Measurements from ENCODE around the gene TRABD2B.

Gene TRABD2B

DNA sequence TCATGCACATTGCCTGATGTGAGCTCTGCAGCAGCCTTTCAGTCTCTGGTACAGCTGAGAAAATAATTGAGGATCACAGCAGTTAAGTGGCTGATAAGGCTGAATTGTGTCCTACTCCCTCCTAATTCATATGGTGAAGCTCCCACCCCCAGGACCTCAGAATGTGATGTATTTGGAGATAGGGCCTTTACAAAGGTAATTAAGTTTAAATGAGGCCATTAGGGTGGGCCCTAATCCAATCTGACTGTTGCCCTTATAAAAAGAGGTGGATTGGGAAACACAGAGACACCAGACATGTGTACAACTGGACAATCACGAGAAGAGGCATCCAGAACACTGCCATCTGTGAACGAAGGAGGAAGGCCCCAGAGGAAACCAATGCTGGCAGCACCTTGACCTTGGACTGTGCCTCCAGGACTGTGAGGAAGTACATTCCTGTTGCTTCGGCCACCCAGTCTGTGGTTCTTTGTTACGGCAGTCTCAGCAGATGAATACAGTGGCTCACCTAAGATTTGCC is 148.1 kb downstream of the TRABD2B start:
- DNase-seq (ENCODE audit: low spot score), result no peak

DNA sequence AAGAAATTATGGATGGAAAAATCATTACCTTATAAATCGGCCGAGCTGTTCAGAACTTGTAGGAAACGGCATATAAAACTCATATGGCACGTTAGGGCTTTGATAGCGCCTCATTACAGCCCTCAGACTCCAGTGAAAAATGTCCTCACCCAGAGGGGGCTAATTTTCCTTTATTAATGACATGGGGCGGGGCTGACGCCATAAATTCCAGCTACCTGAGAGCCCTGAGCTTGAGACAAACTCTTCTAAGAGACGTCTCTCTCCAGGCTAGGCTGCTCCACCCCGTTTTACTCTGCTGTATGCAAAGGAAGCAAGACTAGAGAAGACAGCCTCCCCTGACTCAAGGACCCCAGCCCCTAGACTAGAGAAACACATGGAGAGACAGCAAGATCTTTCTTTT is 149.4 kb downstream of the TRABD2B start:
- no peak for DNase-seq (ENCODE audit: low spot score)

DNA sequence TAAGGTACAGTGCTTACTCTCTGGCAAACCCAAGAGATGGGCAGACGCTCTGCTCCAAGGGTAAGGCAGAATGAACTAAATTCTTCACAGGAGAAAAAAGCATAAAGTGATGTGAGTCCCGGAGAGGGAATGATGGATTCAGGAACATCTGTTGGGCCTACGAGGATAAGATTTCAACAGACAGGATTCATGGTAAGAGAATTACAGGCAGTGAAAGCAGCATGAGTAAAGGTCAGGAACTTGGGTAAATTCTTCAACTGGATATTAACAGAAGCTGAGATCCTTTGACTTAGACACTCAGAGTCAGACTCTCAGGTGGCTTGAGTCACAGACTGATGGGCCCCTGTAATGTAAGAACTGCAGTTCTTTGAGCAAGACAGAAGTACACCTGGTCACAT is 152.6 kb downstream of the TRABD2B start:
- DNase-seq (ENCODE audit: low spot score), result no peak

DNA sequence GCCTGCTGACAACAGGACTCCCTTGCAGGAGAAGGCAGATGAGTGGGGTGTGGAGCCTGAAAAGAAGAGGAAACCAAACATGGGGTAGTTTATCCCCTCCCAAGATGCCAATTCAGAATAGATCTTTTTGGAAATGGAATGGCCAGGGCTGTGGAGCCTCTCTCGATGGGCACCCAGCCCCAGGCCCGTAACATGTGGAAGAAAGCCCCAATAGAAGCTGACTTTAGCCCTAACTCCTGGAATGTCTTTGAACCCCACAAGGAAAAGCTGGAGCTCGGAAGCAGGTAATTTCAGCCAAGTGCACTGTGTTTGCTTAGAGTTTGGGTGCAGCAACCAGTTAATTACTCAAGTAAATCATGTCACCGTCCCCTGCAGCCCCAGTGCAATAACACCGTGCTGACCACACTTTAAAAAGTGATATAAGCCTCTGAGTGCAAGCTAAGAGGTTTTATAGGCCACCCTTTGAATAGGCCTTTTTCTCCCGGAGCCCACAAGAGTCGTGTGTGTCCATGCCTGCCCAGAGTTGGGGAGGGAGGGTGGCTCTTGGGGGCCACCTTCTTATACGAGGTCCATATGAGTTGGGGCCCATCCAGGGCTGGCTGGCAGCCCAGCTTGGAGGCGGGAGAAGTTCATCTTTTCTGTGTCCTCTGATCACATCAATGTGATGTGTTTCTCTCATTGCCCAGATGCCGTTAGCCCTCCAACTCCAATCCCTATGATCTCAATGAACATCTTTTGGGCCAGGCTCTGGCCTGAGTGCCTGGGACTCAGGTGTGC is 153.2 kb downstream of the TRABD2B start:
- no peak for DNase-seq (ENCODE audit: low spot score)

DNA sequence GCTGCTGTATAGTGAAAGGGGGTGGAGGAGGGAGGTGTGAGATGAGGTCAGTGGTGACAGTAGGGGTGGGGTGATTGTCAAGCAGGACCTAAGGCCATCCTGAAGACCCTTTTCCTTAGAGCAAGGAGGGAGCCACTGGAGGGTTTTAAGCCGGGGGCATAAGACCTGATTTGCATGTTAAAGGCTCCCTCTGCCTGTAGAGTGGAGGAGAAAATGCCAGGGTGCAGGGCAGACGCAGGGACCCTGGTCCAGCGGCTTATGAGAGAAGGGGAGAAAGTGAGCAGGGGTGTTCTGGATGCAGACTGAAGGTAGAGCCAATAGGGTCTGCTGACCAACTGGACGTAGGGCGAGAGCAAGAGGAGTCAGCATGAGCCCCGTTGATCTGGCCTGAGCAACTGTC is 154.1 kb downstream of the TRABD2B start:
- DNase-seq (ENCODE audit: low spot score), result no peak

DNA sequence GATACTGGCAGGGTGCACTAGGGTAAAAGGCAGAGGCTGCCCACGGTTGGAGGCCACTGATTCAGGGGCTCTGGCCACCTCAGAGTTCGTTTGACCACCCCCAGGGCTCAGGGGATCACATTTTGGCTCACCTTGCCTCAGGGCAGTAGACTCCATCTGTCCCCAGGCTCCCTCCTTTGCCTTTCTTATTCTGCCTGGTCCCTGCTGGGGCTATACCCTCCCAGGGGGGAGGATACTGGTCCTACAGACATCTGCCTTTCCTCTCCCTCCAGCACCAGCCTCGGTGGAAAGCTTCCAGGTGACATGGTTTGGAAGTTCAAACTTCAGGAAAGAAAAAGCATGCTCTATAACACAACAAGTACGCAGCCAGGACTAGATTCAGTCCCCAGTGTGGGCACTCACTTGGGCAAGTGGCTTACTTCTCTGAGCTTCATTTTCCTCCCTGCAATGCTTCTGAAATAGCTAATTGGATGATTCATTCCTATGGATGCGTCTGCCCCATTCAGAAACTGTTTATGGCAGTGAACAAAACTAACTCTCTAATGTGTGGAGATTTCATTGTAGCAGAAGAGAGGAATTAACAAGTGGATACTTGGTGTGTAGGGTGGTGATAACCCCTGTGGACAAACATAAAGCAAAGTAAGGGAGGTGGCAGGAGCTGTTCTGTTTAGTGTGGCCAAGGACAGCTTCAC is 154.8 kb downstream of the TRABD2B start:
- no peak for DNase-seq (ENCODE audit: low spot score)

DNA sequence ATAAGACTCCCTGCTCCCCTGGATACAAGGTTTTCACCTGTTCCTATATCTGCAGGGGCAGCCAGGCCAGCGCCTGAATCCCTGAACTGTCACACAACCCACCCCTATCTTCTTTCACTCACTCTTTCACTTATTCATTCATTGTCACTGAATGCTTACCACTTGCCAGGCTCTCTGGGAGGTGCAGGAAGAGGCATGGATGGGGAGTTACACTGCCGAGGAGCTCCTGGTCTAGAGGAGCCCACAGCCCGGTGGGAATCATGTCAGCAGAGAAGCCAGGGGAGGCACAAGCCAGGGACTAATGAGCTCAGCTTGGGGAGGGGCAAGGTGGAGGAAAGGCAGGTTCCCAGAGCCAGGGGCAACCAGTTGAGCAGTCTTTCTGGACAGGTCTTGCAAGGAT is 155.8 kb downstream of the TRABD2B start:
- no peak for DNase-seq (ENCODE audit: low spot score)

DNA sequence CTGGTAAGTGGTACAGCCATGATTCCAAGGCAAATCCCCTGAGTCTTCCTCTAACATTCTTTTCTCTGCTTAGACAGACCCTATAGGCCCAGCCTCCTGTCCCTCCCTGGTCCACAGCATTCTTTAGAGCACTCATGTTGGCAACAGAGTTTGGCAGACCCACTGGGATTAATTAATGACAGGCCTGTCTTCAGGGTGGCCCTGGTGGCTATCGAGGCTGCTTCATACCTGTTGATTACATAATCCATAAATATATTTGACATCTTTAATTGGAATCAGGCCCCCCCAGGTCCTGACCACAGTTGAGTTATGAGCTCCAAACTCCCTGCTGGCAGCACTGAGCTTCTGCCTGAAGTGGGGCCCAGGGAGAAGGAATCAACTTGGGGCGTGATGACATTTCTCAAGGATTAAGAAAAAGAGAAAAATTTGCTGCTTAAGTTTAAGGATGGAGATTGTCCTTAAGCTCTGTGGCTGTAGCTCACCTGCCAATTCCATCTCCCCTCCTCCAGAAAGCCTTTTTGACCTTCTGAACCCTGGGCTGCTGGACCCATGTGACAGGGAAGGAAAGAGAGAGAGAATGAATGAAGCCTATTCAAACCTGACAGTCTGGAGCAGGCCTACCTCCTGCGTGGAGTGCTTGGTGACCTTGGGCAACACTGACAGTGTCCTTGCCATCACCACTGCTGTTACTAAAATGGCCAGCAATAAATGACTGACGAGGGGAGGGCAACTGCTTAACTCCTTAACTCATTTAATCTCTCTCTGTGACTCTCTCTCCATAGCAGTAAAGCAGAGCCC is 156.6 kb downstream of the TRABD2B start:
- no peak for DNase-seq (ENCODE audit: low spot score)

DNA sequence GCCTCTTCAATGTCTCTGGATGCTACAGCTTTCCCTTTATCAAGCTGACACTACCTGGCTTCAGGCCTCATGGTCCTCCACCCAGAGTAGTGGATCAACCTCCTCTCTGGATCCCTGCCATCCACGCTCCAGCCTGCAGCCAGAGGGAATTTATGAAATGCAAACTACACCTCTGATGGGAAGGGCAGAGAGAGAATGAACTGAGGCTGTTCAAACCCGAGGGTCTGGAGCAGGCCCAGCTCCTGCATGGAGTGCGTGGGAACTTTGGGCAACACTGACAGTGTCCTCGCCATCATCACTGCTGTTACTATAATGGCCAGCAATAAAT is 157.8 kb downstream of the TRABD2B start:
- DNase-seq (ENCODE audit: low spot score), result no peak

DNA sequence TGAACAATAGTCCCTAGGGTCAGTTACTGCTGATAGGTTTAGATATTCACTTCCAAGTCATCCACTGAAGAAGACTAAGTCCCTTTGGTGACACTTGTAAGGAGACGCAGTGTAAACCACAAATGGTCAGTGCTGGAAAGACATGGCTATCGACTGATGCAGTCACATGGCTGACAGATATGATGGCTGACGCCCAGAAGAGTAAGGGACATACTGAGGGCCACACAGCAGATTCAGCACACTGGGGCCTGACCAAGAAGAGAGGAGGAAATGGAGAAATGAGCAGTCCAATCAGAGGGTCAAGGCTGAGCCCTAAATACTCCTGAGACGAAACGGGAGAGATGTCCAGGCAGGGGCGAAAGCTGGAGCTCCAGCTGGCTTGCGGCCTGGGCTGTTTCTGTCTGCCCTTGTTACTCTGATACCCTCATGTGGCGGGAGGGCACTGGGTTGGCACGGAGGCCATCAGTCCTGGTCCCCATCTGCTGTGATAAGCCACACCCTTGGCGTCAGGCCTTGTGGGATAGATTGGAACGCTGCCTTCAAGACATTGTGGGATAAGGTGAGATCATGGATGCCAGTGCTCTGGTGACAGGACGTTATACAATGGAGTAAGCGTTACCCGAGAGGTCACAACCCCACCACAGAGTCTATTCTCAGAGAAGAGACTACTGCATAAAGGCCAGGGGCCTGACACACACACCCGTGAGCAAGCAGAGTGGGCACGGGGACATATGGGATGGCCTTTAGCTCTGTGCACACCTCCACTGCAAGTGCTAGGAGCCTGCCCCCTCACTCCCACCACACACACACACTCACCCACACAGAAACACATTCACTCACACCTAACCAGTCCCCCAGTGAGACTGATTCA is 158.4 kb downstream of the TRABD2B start:
- no peak for DNase-seq (ENCODE audit: low spot score)

DNA sequence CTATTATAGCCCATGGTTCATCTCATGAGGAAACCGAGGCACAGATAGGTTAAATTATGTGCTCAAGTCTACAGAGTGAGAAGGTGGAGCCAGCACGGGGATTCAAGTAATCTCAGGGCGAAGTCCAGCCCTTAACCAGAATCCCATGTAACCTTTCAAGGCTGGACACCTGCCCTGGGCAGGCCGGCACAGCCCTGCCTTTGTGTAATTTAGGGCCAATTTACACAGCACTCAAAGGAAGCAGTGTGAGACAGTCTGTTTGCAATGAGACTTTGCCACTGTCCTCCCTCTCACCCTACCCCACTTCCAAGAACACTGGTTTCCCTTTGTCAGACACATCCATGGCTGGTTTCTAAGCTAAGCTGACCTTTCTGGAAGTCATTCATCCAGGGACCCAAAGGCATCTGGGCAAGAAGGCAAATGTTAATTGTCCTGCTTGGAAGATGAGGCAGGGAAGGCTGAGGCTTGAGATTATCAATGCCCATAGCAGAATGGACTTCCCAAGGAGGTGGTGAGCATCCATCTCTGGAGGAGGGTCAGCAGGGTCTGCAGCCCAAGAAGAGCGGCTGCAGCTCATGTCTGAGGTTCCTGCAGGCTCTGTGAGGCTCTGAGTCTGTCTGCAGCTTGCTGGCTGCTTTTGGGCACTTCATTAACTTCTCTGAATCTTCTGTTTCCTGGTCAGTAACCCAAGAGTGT is 159.2 kb downstream of the TRABD2B start:
- DNase-seq (ENCODE audit: low spot score), result no peak

DNA sequence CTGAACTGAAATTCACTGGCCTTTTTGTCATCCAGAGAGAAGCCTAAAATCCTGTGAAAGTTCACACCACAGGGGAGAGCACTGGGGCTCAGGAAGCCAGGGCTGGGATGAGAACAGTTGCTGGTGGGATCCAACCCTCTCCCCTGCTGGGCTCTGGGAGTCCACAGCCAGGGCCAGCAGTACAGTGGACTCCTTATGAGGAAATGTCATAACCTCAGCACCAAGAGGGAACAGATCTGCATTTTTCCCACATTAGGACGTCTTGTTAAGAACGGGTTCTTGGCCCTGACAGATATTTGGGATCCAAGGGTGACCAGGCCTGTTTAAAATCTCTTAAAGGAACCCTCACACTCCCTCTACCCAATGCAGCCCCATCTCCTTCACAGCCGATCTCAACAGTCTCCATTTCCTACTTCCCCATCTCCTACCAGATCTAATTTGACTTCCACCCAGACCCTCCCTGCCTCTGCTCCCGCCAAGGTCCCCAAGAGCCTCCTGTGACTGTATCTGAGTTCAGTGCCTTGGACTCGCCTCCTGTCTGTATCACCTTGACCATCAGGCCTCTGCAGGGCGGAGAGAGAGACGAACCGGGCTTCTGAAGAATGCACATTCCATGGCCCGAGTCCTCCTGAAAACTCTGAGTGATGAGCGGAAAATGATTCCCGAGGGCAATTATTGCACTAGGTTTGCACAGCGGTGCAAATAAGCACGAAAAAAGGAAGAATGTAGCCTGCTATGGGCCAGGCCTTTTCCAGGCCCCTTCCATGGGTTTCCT is 159.9 kb downstream of the TRABD2B start:
- DNase-seq (ENCODE audit: low spot score), result no peak

DNA sequence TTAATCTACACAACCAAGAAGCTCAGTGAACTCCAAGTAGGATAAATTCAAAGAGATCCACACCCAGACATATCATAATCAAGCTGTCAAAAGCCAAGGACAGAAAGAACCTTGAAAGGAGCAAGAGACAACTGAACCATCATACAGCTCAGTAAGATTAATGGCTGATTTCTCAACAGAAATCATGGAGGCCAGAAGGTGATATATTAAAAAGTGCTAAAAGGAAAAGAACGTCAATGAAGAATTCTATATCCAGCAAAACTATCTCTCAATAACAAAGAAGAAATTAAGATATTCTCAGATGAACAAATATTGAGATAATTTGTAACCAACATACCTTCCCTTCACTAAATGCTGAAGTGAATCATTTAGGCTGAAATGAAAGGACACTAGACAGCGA is 161.8 kb downstream of the TRABD2B start:
- DNase-seq (ENCODE audit: low spot score), result no peak

DNA sequence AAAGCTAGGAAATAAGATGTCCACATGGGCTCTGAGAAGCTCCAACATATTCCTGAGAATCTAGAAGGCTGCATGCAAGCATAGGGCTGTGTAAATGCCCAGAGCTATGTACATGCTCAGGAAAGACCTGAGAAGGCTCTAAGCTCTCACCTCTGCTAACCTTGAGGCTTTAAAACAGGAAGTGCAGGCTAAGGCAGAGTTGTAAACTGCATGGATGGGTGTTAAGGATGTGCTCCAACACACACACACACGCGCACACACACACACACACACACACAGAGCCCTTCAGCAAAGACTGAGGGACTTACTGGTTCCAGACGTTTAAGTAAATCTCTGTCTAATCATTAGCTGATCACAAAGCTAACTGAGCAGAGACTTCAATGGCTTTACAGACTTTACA is 162.9 kb downstream of the TRABD2B start:
- no peak for DNase-seq (ENCODE audit: low spot score)

DNA sequence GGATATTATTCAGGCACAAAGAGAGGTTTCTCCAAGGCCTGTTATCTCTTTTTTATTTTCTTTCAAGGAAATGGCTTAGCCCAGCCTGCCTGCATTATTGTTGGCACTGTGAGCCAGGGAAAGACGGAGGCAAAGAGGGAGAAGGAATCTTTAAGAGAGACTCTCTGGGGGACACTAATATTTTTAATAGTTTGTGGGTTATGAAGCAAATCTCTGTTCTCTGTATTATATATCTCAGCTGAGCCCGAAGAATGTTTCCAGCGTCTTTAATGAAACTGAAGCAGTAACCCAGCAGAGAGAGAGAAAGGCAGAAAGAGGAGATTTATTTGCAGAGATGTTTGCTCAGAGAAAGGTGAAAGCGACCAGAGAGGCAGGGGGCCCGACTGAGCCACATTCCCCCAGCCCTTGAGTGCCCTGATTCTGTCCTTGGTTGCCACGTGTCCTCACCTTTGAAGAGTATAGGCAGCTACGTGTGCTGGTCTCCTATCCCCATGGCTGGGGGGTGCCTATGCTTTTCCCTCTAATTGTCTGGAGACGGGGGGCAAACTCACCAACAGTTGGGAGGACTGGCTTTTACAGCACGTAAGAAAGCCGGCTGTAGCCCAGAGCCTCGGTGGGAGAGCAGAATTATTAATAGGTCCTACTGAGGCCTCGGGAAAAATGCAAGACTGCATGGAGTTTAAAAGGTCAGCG is 166.4 kb downstream of the TRABD2B start:
- no peak for DNase-seq (ENCODE audit: low spot score)

DNA sequence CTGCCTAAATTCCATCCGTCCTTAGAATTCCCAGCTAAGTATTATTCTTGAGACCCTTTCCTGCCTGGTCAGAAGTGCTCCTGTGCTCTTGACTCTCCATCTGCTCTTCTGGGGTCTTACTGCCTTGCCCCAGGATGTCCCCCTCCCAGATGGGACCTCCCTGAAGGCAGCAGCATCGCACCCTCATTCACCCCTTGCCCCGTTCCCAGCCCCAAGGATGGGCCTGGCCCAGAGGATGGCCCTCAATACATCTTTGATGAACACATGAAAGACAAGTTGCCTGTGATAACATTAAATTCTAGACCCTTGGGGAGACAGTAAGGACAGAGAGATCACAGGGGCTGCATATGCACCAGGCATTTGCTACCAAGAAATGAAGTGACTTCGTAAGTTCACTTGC is 167.2 kb downstream of the TRABD2B start:
- DNase-seq (ENCODE audit: low spot score), result no peak

DNA sequence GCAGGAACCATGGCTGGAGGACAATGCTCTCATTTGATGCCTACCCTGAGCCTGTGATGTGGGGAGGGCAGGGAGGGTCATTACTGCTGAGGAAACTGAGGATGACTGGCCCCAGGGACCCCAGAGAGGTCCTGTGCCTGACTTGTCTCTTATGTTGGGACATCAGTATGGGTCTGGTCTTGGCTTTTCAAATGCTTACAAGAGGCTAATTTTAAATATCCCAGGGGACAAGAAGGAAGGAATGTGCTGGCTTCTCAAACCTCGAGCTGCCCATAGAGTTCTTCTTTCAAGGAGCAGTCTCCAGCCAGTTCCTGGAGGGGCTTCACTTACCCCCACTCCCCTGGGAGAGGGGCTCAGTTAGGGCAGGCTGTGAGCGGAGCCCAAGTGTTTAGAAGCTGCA is 168.2 kb downstream of the TRABD2B start:
- no peak for DNase-seq (ENCODE audit: low spot score)

DNA sequence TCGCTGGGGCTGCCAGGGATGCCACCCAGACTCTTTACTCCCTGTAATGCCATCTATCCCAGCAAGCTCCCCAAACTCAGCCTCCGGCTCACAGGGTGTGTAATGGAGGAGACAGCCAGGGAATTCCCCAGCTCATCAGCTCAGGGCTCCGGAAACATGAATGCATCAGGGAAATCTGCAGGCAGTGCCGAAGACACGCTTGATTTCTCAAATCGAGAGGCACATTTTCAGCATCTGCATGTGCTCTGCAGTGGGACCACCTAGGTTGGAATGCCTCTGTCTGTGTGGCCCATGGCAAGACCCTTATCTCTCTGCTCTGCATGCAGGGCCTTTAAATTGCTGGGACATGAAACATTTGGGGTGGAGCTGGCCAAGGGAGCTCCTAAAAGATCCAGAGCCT is 170.1 kb downstream of the TRABD2B start:
- no peak for DNase-seq (ENCODE audit: low spot score)

DNA sequence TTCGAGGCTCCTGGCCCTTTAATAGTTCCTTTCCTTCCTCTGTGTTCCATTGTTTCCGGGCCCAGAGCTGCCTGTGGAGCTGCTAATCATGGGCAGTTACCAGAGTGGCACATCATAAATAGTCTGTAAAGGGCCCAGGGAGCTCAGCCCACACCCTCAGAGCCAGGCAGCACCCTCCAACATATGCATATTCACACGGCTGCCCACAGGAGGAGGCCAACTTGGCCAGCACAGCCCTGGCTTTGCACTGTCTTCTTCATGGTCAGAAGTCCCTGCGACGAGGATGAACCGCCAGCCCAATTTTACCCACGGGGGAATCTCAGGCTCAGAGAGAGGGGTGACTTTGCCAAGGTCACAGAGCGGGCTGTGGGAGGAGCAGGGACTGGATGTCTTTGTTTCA is 172.5 kb downstream of the TRABD2B start:
- DNase-seq (ENCODE audit: low spot score), result no peak

DNA sequence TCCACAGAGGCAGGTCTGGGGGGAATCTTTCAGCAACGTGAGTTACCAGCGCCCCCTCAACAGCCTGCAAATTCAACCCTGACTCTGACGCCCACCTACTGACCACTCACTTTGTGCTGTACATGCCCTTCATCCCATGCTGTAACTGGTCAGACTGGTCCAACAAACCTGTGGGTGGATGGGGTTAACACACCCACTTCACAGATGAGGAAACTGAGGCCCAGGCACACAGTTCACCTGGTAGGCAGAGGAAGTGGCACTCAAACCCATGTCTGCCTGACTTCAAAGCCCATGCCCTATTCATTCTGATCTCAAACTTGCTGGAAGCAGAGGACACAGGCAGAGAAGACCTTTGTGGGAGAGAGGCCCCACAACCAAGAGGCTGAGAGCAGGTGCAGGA is 172.9 kb downstream of the TRABD2B start:
- DNase-seq (ENCODE audit: low spot score), result no peak
